ENCODE results near the gene EMX1. TPM values are rescaled to one million over a fixed set of nuclear protein-coding genes. Genes with fewer than 3 reads are reported as not detected.

The EMX1 gene
- polyA plus RNA-seq, 1 donor from 2014 or later: 0.33 TPM

- H3K4me2 ChIP-seq (ENCODE audit: low read length): no peak overlapping the region
- H3K9ac ChIP-seq (ENCODE audit: low read length): no peak overlapping the region
- no peaks in the 10 kb centered on the region for H3K79me2 ChIP-seq (replicated peaks; ENCODE audit: insufficient read depth, low read length)
- no peaks in the 10 kb centered on the region for H3K27me3 ChIP-seq (ENCODE audit: insufficient read depth, low read depth, low read length)
- H3K4me3 ChIP-seq (ENCODE audit: low read length): no peak overlapping the region
- H3K9me3 ChIP-seq (ENCODE audit: low read length): no peaks in the 10 kb centered on the region
- H3K9me2 ChIP-seq (ENCODE audit: insufficient read depth, low read length): no peaks in the 10 kb centered on the region
- H3K36me3 ChIP-seq (ENCODE audit: insufficient read depth, low read length): no peaks in the 10 kb centered on the region
- H4K20me1 ChIP-seq (ENCODE audit: insufficient read depth): no peaks in the 10 kb centered on the region
- H3K27ac ChIP-seq (ENCODE audit: low read length): no peak overlapping the region
- H2AFZ ChIP-seq (ENCODE audit: low read depth, low read length): no peak overlapping the region
- no peaks in the 10 kb centered on the region for H3F3A ChIP-seq (ENCODE audit: insufficient read depth, low read length, poor library complexity, severe bottlenecking)
- TF ChIP-seq CTCF (IDR thresholded peaks at IDR 0.05; ENCODE audit: poor library complexity, severe bottlenecking): no peak
- TF ChIP-seq EP300 (conservative IDR thresholded peaks at IDR 0.05; ENCODE audit: poor library complexity, severe bottlenecking): no peak
- TF ChIP-seq TAF1 (IDR thresholded peaks at IDR 0.05; ENCODE audit: low read depth): no peak
- no peak for TF ChIP-seq REST (IDR thresholded peaks at IDR 0.05; ENCODE audit: borderline replicate concordance)
- no peak for TF ChIP-seq POLR2AphosphoS5 (IDR thresholded peaks at IDR 0.05)
- TF ChIP-seq RAD21 (conservative IDR thresholded peaks at IDR 0.05): no peak
- no peak for TF ChIP-seq MXI1 (conservative IDR thresholded peaks at IDR 0.05; ENCODE audit: poor library complexity, severe bottlenecking)
- TF ChIP-seq EZH2 (IDR thresholded peaks at IDR 0.05; ENCODE audit: borderline replicate concordance, insufficient read depth, low read length, poor library complexity, severe bottlenecking): no peak
- no peak for TF ChIP-seq SMC3 (conservative IDR thresholded peaks at IDR 0.05; ENCODE audit: poor library complexity)
Observed at GRCh38 chr2:72975017-72975416, 57.7 kb downstream of the EMX1 start.

GRCh38 chr2:72979896-72980295 lies 62.6 kb downstream of the EMX1 start:
- Histone ChIP-seq H3K9me2 (ENCODE audit: insufficient read depth, low read length) (no peaks in the 10 kb centered on the region), H3F3A (ENCODE audit: insufficient read depth, low read length, poor library complexity, severe bottlenecking) (no peaks in the 10 kb centered on the region), H3K79me2 (replicated peaks; ENCODE audit: insufficient read depth, low read length) (no peaks in the 10 kb centered on the region), H3K9me3 (ENCODE audit: low read length) (no peaks in the 10 kb centered on the region), H2AFZ (ENCODE audit: low read depth, low read length) (no peak overlapping the region), H3K4me2 (ENCODE audit: low read length) (no peak overlapping the region), H3K27ac (ENCODE audit: low read length) (no peak overlapping the region), H3K9ac (ENCODE audit: low read length) (no peak overlapping the region), H3K36me3 (ENCODE audit: insufficient read depth, low read length) (no peaks in the 10 kb centered on the region), H3K4me3 (ENCODE audit: low read length) (no peak overlapping the region), H3K27me3 (ENCODE audit: insufficient read depth, low read depth, low read length) (no peaks in the 10 kb centered on the region), H4K20me1 (ENCODE audit: insufficient read depth) (no peaks in the 10 kb centered on the region)
- TF ChIP-seq POLR2AphosphoS5 (IDR thresholded peaks at IDR 0.05) (no peak), EP300 (conservative IDR thresholded peaks at IDR 0.05; ENCODE audit: poor library complexity, severe bottlenecking) (no peak), TAF1 (IDR thresholded peaks at IDR 0.05; ENCODE audit: low read depth) (no peak), RAD21 (conservative IDR thresholded peaks at IDR 0.05) (no peak), CTCF (IDR thresholded peaks at IDR 0.05; ENCODE audit: poor library complexity, severe bottlenecking) (no peak), SMC3 (conservative IDR thresholded peaks at IDR 0.05; ENCODE audit: poor library complexity) (no peak), MXI1 (conservative IDR thresholded peaks at IDR 0.05; ENCODE audit: poor library complexity, severe bottlenecking) (no peak), EZH2 (IDR thresholded peaks at IDR 0.05; ENCODE audit: borderline replicate concordance, insufficient read depth, low read length, poor library complexity, severe bottlenecking) (no peak), REST (IDR thresholded peaks at IDR 0.05; ENCODE audit: borderline replicate concordance) (no peak)

Measured in neural cell (in vitro differentiated cells).